Stimulated activated CD4-positive, alpha-beta T cell treated with anti-CD3 and anti-CD28 coated beads, Interleukin-1b, Interleukin-23, amount 100 ng/mL, for 1 hour (primary cell): ENCODE measurements around the gene PDCD1.

ENCODE experiments used
- DNase-seq, 2 donors: peaks; one replicate each; pipeline ENCODE4 v3.0.0-alpha.2; 2020; ENCODE audit warnings: low read depth in 2 of 2

PDCD1 gene

GRCh38 chr2:241895712-241896641 lies 37.3 kb upstream of the PDCD1 start:
- DNase-seq, result no peak

GRCh38 chr2:241895427-241895711 lies 36.7 kb upstream of the PDCD1 start:
- no peak for DNase-seq

GRCh38 chr2:241894681-241895426 lies 36.2 kb upstream of the PDCD1 start:
- no peak for DNase-seq

DNA sequence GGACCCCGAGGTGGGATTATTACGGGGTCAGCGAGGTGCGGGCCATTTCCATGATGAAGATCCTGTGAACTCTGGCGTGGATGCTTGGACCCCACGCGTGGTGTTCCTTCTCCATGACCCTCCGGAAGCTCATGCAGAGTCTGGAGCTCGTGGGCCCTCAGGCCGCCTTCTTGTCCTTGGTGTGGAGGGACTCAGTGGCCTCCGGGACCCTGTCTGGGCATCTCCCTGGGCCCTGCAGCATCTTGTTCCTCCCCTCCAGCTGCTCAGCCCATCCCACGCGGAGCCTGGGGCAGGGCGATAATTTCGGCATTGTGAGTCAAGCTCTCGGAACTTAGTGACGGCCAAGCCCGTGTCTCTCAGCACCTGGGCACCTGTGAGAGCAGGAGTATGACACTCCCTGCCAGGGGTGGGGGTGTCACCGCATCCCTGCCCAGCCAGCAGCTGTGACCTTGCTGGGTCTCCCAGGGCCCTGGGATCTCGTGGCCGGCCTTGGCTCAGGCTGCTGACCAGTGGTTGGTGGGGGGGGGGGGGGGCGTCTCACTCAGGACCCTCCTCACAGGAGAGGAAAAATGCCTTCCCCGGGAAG lies 35.5 kb upstream of the PDCD1 start:
- no peak for DNase-seq

GRCh38 chr2:241893265-241893664 lies 34.6 kb upstream of the PDCD1 start:
- DNase-seq, result no peak

- DNase-seq, result no peak
Measured at GRCh38 chr2:241892299-241893137, 33.8 kb upstream of the PDCD1 start.

DNA sequence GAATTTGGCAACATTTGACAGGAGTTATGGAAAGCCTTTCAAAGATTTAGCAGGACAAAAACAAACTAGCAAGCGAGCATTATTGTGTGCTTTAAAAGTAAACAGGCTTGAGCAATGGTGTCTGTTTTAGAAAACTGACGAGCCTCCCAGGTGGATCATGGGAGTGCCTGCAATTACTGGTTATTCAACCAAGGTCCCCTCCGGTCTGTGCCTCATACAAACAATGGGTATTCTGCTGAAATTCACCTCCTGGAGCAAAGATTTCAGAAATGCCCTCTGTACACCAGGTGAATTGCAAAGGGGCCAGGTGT lies 33.2 kb upstream of the PDCD1 start:
- no peak for DNase-seq

- DNase-seq, result no peak
Measured at GRCh38 chr2:241891315-241891987, 32.8 kb upstream of the PDCD1 start.

GRCh38 chr2:241890524-241891235 lies 32.0 kb upstream of the PDCD1 start:
- no peak for DNase-seq

DNA sequence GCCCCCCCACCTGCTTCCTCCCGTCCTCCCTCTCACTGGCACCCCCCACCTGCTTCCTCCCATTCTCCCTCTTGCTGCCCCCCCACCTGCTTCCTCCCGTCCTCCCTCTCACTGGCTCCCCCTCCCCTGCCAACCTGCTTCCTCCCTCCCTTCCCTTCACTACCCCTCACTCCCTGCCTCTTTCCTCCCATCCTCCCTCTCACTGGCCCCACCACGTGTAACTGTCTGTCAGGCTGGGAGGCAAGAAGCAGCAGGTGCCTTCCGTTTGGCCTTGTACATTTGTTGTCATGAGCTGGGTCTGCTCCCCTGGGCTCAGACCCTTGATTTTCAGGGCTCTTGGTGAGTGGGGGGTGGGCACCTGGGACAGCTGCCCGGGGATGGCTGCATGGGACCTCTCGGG lies 29.9 kb upstream of the PDCD1 start:
- no peak for DNase-seq

GRCh38 chr2:241887806-241888522 lies 29.3 kb upstream of the PDCD1 start:
- no peak for DNase-seq

- DNase-seq, result no peak
Measured at GRCh38 chr2:241886840-241887447, 28.2 kb upstream of the PDCD1 start.

DNA sequence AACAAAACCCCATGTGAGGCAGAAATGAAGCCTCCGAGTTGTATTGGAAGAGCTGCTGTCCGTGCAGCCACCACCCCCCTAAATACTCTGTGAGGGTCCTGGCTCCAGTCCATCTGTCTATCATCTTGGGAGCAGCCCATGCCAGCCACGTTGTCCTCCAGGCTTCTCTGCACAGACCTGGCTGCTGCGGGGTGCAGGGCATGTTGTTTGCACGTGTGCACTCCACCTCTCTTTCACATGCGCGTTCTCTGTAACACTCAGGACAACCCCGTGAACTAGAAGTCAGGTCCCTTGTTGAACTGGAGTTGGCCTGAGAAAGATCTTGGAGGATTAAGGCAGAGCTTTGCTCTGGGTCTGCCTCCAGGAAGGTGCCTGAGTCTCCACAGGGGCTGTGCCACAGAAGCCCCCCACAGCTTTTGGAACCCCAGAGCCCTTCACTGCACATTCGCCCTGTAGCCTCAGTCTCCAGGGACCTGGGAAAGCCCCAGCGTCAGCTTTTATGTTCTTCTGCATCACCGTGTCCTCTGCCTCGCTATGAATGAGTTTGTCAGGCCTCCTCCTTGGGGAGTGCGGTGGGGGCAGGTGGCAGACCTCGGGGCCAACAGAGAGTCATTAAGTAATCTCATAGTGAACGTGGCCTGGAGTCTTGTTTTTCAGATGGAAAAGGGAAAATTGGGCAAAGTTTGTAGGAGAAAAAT lies 27.4 kb upstream of the PDCD1 start:
- no peak for DNase-seq

- DNase-seq, result no peak
Measured at GRCh38 chr2:241885291-241885945, 26.7 kb upstream of the PDCD1 start.

GRCh38 chr2:241884951-241885290 lies 26.2 kb upstream of the PDCD1 start:
- no peak for DNase-seq

DNA sequence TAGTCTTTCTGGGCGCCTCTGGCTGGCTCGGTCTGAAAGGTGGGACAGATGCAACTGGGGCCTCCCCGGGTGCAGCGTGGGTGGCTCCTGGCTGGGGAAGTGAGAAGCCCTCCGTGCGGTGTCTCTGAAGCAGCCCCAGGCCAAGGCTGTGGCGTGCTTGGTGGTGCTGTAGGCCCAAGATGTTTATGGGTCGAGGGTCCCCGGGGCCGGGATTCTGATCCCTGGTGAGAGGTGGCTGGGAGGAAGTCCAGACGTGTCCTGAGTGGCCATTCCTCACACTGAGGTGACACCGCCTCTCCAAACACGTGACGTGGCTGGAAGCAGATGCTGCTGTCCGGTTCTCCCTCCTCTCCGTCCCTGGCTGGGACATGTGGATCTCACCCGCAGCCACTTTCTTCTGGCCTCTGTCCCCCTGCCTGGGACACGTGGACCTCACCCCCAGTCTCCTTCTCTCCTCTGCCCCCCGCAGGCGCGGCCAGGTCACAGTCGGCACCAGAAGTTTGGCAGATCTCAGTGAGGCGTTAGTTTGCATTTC lies 23.5 kb upstream of the PDCD1 start:
- peak in 1 of 2 donors; percentile 48 for DNase-seq

DNA sequence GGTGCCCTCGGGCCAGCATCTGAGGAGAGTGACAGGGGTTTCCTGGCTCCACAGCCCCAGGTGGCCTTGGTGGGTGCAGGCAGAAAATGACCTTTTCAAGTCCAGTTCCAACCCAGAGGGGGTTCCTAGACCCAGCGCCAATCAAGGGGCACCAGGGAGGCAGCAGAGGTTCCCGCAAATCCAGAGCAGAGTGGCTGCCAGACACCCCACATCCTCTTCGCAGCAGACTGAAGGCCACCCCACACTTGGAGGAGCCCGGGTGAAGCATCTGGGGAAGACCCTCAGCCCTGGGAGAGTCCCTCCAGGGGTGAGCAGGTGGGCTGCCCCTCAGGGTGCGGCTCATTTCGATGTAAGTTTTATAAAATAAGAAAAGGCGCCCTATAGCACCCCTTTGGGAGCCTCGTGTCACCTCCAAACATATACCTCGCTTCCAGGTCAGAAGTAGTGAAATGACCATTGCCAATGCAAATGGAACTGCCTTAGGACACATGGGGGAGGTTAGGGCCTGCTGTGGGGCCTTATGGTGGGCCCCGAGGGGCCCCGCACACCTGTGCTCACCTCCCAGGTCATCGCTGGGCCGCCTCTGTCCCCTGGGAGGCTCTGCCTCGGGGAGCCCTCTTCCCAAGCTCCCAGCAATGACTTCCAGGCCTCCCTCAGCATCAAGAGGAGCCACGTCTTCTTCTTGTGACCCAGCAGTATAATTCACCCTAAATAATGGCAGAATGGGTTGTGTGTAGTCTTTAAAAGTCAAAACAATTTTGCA lies 21.8 kb upstream of the PDCD1 start:
- no peak for DNase-seq

GRCh38 chr2:241879326-241879725 lies 20.6 kb upstream of the PDCD1 start:
- no peak for DNase-seq
